Motor neuron (in vitro differentiated cells): Measurements from ENCODE around the gene ZC3H8. TPM values are rescaled to one million over a fixed set of nuclear protein-coding genes. Genes with fewer than 3 reads are reported as not detected.

Experiments
- ATAC-seq, 8 experiments: fragments of 200-7000 bp; cut with Tn5 transposase; replicated peaks in 6 of 8; 2 replicates each; pipeline ENCODE4 v1.8.0; 2021; ENCODE audit warnings: mild to moderate bottlenecking in 8 of 8, moderate library complexity in 8 of 8
- H3K27ac ChIP-seq, 2 donors: fragments of 250-450 bp; sonication (Bioruptor Pico); 2 replicates each; pipeline ENCODE4 v1.9.0; 2021; ENCODE audit warnings: antibody characterized with exemption in 2 of 2, mild to moderate bottlenecking in 2 of 2, moderate library complexity in 1 of 2
- H3K4me1 ChIP-seq, 2 donors: fragments of 250-450 bp; sonication (Bioruptor Pico); replicated peaks in 1 of 2; 2 replicates each; pipeline ENCODE4 v1.6.1; 2021; ENCODE audit warnings: antibody characterized with exemption in 2 of 2, mild to moderate bottlenecking in 2 of 2, moderate library complexity in 1 of 2
- H3K4me3 ChIP-seq, 5 donors: fragments of 250-450 bp; sonication (Bioruptor Pico); 2 replicates each; pipeline ENCODE4 v1.9.0; 2021; ENCODE audit warnings: antibody characterized with exemption in 5 of 5, mild to moderate bottlenecking in 5 of 5, moderate library complexity in 4 of 5
- WGBS, 10 experiments: fragments of 450-650 bp; shearing (Covaris generic); methylation state at CpG; one replicate each; pipeline ENCODE4 v1.0.0; 2022; 5-methylcytosine and 5-hydroxymethylcytosine counted together
- in situ Hi-C, 9 experiments: fragments of 400-800 bp; cut with MboI; loops; one replicate each; pipeline ENCODE4 v1.15.0; 2021; ENCODE audit warnings: low sequenced_read_pairs in 9 of 9, low pct_unique_long_range_greater_than_20kb in 2 of 9; ENCODE audit not compliant: unreplicated experiment in 9 of 9
- total RNA-seq, 8 experiments: library from RNA; unstranded; fragments of 300-600 nt; gene quantifications; 2 replicates each; pipeline versions ENCODE4 v1.2.3 to v1.2.4, GENCODE V29; 2022

Gene ZC3H8
- total RNA-seq, 8 experiments from 2014 or later, result 13.7 to 43.4 (median 22.8) TPM

DNA sequence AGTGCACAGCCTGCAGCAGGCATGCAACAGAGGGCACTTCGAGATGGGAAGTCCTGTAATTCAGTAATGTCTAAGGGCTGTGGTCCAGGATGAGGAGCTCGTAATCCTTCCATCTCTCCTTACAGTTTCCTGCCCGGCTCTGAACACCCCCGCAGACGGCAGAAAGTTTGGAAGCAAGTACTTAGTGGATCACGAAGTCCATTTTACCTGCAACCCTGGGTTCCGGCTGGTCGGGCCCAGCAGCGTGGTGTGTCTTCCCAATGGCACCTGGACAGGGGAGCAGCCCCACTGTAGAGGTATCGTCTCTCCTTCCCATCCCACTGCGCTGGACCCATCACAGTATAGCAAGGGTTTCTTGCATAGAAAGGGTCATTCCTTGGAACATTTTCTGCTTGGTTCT is 90.0 kb downstream of the ZC3H8 start:
- no peaks in the 10 kb centered on the region for H3K4me1 ChIP-seq
- WGBS, 10 experiments, result 76 to 100% (median 94%) methylated on average over 1 to 11 of the region's 11 CpGs; no CpG with 5 or more reads in 3 of the 10 experiments
- ATAC-seq, result no peak
- no peak overlapping the region for H3K4me3 ChIP-seq
- no peak overlapping the region for H3K27ac ChIP-seq
- in situ Hi-C loops, result no loop called here

DNA sequence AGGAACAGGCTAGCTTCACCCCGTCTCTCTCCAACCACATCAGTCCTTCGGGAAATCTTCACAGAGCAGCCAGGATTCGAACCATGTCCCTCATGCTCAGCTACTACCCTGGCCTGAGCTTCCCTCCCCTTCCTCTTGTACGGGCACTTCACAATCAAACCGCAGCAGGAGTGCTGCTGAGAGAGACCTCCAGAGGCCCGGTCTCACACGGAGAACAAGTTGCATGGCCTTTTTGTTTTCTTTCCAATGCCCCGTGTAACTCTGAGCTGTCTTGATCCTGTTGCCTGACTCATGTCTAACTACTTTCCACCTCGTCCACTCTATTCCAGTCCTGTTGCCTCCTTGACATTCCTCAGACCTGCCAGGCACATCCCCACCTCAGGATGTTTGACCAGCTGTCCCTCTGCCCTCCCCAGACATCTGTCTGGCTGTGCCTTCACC is 91.3 kb downstream of the ZC3H8 start:
- WGBS, 10 experiments, result 53 to 100% (median 73%) methylated on average over 1 to 7 of the region's 9 CpGs; no CpG with 5 or more reads in 2 of the 10 experiments
- ATAC-seq, result no peak

DNA sequence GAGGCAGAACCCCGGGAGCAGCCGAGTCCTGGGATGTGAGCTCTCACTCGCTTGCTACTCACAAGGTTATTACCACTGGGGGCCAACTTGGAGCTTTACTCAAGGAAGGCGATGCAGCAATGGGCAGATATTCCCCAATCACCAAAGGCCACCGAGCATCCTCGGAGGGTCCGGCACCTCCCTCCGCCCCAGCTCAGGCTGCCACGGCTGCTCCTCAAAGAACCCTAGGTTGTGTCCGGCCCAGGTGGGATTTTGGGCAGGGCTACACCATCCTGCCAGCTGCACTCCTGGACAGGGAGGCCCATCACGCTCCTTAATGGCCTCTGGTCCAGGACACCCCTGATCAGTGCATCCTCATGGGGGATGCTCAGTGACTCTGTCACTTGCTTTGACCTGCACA is 91.9 kb downstream of the ZC3H8 start:
- no peak overlapping the region for H3K4me3 ChIP-seq

More for the DNA sequence above, 91.3 kb downstream of the ZC3H8 start:
- in situ Hi-C loops, result no loop called here
- no peak overlapping the region for H3K4me3 ChIP-seq
- no peak overlapping the region for H3K27ac ChIP-seq
- no peaks in the 10 kb centered on the region for H3K4me1 ChIP-seq

DNA sequence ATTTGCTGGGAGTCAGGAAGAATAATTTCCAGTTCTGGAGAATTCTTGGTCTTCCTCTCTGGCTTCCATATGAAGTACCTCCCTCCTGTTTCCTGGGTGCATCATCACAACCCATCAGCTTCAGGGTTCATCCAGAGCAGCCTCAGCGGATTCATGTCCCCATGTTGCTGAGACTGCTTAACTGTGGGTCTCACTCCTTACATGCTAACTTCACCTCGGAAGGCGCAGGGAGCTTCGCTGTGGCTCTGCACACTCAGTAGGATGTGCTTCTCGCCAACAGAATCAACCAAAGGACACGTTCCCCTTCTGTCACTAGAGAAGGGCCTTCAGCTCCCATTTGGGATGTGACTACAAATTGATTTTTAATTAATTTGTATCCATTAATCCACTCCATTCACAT is 92.5 kb downstream of the ZC3H8 start:
- in situ Hi-C loops, result no loop called here

More for the DNA sequence above, 91.9 kb downstream of the ZC3H8 start:
- in situ Hi-C loops, result no loop called here
- Histone ChIP-seq H3K4me1 (no peaks in the 10 kb centered on the region), H3K27ac (no peak overlapping the region)
- whole genome bisulfite sequencing, 10 experiments, result 92 to 100% (median 97%) methylated on average over 2 to 8 of the region's 11 CpGs; no CpG with 5 or more reads in 3 of the 10 experiments
- no peak for ATAC-seq

More for the DNA sequence above, 92.5 kb downstream of the ZC3H8 start:
- no peak for ATAC-seq
- 80 to 100% (median 96%) methylated on average over 1 to 5 of the region's 6 CpGs; no CpG with 5 or more reads in 3 of the 10 experiments for WGBS, 10 experiments
- no peak overlapping the region for H3K27ac ChIP-seq
- H3K4me1 ChIP-seq, result no peaks in the 10 kb centered on the region
- no peak overlapping the region for H3K4me3 ChIP-seq

Other genes with a start within 250 kb of the ZC3H8 start
- 10 to 100 TPM in 6 of 8 experiments, 1 to 10 TPM in 2; 7.8 to 18.6 (median 15.5) TPM for gene TMEM87B, start 199.8 kb downstream of the ZC3H8 start, total RNA-seq
- gene FBLN7, start 116.7 kb downstream of the ZC3H8 start, total RNA-seq, result 1 to 10 TPM in 4 of 8 experiments, under 1 TPM in 4; 0.13 to 5.0 (median 0.73) TPM
- 10 to 100 TPM in 5 of 8 experiments, 1 to 10 TPM in 3; 3.8 to 21.2 (median 12.4) TPM for gene ZC3H6, start 20.6 kb upstream of the ZC3H8 start, total RNA-seq
- gene RGPD8, start 178.6 kb upstream of the ZC3H8 start, total RNA-seq, result 10 to 100 TPM in 6 of 8 experiments, 1 to 10 TPM in 2; 7.8 to 21.3 (median 16.0) TPM
- 10 to 100 TPM; 15.0 to 51.1 (median 37.5) TPM for gene TTL, start 227.1 kb upstream of the ZC3H8 start, total RNA-seq